Colon (tissue), 2 donors: ENCODE results near the gene GSX1.
"Not testable (repeated sequence)": the region's sequence is repeated elsewhere in the genome, so short reads cannot be mapped to it uniquely, and the experiment has no call there.

Experiments
- FAIRE-seq: peaks from 2 replicates; lab custom pipeline; 2012; peaks lifted over from hg19 to GRCh38; lab: Jason Lieb, UNC
- donor health status: control.
- donor health status: control.

The GSX1 gene

DNA sequence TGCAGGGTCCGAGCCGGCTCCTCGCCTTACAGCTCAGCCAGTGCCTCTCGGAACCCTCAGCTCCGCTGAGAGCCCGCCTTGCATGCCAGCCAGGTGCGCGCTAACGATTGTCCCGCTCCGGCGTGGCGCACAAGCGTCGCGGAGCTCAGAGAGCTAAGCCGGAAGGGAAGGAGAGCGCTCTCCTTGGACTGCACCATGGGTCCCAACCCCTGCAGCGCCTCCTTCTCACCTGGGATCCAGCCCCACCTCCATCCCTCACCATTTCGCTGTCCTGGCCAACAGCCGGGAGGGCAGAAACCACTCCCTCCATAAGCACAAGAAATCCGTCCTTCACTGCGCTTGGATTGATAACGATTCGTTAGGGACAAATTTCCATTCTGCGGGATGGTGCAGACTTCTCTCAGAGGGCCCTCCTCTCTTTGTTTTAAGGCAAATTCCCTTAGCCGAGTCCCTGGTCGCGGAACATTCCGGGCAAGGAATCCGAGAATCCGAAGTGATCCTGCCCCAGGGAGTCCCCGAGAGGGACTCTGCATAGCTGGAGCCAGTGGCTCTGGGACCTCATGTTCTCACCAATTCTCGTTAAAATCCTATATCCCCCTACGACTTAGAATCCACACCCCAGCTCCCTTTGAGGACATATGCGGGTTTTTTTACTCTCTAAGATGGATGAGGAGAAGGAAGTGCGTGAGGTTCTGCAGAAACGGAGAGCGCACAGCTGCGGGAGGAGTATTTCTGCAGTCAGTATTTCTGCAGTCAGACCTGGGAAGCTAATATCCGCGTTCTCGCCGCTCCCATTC, 2.8 kb downstream of the GSX1 start:
- FAIRE-seq = no peak

DNA sequence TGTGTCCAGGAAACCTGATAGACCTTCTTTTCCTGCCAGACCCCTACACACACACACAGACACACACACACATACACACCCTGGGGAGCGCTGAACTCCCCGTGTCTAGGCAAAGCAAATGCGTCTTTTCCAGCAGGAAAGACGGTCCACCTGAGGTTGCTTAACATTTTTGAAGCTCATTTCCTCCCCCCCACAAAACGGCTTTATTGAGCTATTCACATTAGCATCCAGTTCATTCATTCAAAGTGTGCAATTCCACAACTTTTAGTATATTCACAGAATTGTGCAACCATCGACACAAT, 3.4 kb downstream of the GSX1 start:
- no peak for FAIRE-seq

DNA sequence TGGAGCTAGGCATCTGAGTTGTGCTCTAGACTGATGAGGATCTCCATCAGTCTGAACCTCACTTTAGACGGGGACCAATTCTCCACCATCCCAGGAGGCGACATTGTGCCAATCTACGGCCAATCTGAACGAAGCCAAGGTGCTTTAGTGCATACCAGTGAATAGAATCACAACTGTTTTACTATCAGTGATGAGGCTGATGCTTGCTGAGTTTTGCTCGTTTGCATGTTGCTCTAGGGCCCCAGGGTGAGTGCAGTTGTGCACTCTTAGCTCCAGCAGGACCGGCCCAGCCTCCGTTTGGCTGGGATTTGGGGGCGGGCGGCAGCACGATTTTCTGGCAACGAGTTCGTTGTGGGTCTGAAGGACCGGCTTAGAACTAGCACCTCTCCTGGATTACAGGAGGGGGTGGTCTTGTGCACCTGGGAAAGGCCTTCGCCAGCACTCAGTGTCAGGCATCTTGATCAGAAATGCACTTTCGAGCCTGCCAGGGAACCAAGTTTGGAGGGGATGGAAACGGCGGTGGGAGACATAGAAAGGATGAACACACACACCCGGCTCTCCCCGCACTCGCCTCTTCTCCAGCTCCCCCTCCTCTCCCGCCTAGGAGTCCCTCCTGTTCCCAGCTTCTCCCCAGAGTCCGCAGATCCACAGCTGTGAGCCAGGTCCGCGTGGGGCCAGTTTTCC, 4.4 kb downstream of the GSX1 start:
- FAIRE-seq = no peak

DNA sequence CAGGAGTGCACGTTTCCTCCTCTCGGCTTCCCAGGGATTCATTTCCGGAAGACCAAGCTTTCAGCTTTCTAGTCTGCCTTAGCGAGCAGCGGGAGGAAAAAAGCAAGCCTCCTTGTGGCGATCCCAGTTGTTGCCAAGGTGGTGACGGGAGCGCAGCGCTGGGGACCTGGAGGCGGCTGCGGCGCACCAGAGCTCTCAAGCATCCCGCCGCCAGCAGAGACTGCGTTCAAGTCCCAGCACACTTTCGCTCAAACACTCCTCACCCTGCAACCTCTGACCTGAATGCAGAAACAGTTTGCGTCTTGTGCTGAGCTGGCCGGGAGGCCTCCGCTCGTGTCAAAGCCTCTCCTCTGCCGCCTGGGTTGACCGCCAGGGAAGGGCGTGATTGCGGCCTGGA, 4.9 kb downstream of the GSX1 start:
- FAIRE-seq = no peak

DNA sequence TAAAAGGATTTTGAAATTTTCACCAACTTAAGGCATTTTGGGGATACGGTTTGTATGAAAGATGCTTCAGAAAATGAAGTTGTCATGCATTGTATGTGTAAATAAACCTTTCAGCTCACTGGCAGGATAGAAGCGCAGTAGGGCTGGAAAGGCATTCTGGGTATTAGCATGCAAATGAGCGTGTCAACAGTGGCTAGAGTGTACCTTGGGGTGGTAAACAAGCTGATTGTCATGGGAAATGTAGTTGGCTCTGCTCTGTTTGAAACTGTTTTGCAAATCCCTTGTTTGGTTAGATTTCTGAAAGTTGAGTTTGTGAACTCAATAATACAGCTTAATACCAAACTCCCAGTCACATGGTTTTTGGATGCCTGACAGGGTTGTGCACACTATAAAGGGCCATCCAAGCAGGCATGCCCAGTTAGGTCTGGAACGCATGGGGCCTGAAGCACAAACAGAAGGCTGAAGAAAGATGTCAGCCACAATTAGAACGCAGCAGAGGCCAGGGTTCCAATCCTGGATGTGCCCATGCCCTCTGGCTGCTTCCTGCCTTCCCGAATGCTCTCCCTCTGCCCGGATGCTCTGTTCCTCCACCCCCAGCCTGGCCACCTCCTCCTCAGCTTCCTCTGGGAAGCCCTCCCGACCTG, 14.6 kb downstream of the GSX1 start:
- FAIRE-seq = no peak

DNA sequence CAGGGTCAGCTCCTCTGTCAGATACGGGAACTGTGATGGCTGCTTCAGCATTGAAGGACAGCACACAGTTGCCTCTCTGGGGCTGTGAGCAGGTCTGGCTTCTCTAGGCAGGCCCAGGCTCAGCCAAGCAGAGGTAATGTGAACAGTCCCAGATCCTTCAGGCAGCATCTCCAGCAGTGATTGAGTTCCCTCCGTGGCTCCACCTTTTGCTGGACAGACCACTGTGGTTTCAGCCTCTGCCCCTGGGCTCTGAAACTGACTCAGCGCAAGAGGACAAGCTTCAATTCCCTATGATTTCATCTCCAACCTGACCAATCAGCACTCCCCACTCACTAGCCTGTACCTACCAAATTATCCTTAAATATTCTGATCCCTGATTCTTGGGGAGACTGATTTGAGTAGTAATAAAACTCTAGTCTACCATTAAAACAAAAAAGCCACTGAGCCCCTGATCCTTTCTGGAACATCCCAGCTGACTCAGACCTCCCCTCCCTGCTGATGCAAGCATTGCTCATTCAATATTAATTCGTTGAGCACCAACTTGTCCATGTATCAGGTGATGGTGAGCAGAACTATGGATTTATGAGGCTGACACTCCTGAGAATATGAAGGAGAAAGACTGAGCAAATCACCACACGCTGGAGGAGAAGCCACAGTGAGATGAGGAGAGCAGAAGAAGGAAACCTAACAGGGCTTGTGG, 16.7 kb downstream of the GSX1 start:
- no peak for FAIRE-seq

DNA sequence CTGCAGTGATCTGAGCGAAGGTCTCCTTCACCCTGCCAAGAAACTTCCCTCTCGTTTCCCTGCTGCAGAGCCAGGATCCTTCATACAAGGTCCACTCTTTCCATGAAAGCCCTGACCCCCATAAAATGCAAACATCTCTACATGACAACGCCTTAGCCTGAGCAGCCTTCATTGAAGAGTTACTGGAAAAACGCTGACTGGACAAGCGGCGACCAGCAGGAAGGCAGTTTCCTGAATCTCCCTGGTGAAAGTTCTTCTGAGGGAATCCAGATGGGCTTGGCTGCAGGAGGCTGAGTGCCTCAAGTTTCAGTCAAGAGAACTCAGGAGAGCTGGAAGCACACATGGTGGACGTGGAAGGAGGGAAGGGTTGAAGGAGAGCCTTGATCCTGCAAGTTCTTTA, 17.7 kb downstream of the GSX1 start:
- FAIRE-seq = no peak

DNA sequence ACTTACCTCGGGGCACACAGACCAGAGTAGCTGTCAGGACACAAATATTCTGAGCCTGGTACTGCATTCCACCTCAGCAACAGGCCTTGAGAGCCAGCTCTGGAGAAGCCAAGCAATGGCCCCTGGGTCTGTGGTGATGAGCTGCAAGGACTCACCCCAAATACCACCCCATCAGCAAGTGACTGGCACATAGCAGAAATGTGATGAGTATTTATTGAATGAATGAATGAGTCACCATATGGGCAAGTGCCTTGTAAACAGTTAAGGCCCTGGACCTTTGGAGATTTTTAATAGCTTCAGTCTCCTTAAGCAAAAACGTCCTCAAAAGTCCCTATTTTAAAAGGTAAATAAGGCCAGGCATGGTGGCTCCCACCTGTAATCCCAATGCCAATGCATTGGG, 18.2 kb downstream of the GSX1 start:
- FAIRE-seq = no peak

DNA sequence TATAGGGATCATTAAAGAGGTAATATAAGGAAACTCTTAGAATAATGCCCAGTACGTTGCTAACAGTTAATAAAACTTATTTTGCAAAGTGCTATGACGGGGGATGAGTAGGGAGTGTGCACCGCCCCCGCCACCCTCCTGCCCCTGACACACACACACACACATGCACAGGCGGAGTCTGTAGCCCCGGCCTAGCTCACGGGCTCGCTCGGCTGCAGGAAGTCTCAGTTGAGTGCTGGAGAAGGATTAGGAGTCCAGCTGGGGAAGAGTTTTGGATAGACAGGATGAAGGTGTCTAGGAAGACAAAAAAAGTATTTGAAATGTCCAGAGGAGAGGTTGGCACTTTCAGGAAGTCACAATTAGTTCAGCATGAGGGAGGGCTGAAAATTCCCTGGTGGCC, 21.5 kb downstream of the GSX1 start:
- FAIRE-seq = no peak

DNA sequence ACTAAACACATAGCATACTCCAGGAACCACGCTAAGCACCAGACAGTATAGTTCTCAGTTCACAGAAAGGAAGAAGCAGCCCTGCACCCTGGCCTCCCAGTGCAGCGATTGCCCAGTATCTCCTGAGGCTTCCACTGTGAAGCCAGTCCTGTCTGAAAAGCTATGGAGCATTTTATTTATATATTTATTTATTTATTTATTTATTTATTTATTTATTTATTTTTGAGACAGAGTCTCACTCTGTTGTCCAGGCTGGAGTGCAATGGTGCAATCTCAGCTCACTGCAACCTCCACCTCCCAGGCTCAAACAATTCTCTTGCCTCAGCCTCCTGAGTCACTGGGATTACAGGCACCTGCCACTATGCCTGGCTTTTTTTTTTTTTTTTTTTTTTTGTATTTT, 25.5 kb downstream of the GSX1 start:
- not testable (repeated sequence) for FAIRE-seq

DNA sequence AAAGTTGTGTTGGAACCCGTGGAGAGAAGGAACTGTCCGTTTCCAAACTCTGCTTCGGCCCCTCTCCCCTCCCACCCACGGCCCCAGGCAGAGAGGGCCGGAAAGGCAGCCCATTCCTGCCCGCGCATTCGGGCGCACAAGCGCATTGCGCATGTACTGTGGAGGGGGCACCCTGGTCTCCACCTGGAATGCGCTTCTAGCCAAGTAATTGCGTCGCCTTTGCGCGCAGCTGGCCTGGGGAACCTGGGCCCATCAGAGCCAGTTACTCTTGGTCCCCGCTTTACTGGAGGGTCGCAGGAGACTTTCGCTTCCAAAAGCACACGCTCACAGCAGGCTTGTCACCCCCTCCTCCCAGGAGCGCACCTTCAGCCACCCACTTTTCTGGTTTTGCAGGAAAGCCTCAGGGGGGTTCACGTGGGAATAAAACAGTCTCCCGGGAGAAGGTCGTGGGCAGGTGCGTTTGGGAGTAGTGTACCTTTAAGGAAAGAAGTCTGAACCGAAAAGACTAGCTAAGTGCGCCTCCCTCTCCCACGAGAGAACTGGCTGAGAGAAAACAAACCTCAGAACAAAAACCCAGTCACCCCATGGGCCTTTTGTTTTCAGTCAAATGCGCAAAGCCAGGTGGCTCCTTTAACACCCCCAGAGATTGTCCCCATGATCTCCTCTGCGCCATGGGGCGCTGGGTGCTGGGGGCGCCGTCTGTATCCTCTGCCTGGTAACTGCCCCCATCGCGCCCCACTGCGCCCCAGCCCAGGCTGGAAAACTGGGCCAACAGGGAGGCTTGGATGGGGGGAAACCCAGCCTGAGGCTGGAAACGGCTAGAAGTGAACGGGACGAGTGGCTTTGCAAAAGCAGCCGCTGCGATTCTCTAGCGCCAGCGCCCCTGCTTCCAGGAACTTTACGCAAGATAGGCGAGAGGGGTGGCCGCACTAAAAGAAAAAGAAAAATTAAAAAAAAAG, 28.5 kb downstream of the GSX1 start:
- FAIRE-seq = no peak

DNA sequence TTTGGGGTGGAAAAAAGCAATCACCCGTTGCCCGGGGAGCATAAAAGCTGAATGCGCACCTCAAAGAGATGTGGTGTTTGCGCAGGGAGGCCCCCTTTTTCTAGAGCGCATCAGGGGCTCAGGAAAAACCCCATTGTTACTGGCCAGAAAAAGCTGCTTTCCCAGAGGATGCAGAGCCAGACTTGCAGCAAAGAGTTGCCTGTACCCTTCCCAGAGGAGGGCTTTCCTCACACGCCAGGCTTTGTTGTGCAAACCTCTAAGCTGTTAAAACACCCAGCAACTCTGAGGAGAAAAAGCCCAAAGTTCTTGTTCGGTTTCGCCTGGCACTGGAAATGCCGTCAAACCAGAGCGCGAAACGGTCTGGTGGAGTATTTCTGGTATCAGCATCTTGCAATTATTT, 29.3 kb downstream of the GSX1 start:
- FAIRE-seq = no peak

DNA sequence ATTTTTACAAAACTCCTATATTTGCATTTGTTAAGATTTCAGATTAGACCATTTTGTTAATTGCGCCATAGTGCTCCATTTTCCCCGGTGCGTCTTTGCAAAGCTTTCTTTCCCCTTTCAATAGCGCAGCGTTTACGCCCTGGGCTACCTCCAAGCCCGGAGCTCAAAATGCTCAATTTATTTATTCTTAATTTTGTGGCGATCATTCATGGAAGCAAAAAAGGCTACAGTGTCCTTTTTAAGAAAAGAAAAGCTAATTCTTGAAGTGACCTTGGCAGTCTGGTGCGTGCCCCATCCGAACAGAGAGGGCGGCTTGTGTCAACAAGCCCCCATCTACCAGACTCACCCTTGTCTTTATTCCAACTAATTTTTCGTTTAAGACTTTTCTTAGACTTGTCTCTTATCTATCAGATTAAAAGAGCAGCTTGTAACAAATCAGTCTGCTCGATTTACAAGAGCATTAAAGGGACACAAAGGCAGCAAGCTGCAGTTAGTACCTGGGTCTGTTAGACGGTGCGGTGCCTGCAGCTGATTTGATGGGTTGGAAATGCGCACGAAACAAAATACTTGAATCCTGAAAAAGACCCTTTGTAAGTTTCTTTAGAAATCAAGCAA, 30.1 kb downstream of the GSX1 start:
- no peak for FAIRE-seq

DNA sequence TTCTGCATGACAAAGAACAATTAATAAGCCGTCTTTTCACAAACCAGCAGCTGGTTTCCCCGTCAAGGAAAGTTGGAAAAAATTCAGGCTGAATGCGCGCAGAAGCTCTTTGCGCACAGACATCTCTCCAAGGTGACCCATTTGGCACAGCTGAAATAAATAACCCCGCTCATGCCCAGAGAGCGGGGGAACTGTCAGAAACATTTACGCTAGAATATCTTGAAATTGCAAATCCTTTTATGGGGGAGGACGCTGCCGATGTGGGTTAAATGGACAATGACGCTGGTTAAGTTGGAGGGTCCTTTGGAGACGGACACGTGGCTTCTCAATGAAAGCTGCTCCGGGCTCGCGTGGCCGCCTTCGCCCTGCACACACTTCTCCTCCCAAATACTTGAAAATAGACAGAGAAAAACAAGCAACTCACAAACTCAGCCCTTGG, 30.6 kb downstream of the GSX1 start:
- FAIRE-seq = no peak

DNA sequence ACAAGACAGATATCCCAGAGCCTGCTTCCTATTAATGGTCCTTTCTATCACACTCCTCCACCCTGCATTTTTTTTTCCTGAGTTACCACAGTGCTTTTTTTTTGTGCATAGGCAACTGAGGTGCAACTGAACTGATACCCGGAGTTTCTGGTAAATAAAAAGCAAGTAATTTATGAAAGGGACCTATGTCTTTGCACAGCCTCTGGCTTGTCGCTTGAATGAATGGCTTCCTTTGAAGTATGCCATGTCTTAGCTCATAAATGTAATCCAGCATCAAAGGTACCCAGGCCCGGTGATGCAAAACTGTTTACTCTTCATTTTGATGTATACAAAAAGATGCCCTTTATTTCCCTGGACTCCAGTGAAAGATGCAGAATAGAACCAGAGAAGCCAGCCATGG, 31.8 kb downstream of the GSX1 start:
- FAIRE-seq = no peak

DNA sequence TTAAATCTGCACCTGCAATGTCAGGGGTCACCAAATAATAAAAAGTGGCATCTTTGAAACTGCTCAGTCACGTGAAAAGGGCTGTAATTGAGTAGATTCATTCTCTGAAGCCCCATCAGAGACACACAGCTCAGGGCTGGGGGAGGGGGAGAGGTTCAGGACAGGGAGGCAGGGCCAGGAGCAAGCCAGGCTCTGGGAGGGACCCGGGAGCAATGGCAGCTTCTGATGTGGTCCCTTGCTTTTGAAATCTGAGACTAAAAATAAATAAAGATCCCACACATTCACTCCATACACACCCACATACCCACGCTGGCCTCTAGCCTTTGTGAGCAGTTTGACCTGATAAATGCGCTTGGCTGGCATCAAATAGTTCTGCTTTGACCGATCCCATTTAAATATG, 32.8 kb downstream of the GSX1 start:
- no peak for FAIRE-seq

DNA sequence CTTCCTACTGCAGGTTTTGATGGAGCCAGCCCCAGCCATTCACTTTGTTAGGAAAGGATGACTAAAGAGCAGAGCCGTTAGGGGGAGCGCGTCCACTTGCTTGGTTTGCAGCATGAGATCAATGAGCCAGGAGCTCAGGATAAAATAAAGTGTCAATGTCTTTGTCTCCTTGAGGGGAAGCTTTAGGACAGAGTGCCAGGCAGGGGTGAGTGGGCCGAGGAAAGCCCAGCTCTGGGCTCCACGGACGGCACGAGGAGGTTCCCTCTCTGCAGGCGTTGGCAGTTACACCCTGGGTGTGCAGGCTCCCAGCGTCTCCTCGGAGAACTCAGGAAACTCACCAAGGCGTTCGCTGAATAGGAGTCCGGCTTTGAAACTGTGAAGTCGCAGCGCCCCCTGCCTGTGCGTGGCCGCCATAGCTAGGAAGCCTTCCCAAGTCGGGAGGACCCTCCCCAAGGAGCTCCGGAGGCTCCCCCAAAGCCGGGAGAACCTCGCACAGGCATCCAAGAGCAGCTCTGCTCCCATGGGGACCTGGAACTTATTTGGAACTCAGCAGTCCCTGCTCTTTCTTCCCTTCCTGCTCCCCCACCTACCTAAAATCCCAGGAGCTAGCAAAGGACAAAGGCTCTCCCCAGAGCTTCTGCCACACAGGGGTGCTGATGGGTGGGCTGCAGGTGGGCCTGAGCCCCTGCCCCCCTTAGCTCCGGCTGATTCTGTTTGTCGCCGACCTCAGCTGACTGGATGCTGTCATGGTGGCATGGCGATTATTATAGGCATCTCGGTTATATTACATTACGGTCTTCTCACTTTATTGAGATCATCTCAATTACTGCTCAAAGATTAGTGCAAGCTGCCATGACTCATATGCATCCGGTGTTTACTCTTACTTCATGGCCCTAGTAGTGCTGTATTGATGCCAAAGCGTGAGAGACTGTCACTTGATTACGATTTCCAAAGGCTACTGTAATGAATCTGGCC, 34.4 kb downstream of the GSX1 start:
- no peak for FAIRE-seq

DNA sequence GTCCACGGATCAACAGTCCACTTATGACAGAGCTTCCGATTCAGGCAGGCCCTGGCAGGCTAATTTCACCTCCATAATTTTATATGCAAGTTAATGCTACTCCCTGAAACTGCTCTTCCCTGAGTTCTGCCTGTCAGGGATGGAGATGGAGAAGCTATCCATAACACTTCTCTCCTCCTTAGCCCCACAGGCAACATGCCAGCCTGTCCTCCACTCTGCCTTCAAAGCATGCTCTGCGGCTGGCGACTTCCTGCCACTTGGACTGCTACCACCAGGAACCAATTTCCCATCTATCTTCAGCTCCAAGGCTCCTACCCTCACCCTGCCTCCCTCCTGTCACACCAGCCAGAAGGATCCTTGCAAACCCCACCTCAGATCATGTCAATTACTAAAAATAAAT, 35.4 kb downstream of the GSX1 start:
- FAIRE-seq = no peak

DNA sequence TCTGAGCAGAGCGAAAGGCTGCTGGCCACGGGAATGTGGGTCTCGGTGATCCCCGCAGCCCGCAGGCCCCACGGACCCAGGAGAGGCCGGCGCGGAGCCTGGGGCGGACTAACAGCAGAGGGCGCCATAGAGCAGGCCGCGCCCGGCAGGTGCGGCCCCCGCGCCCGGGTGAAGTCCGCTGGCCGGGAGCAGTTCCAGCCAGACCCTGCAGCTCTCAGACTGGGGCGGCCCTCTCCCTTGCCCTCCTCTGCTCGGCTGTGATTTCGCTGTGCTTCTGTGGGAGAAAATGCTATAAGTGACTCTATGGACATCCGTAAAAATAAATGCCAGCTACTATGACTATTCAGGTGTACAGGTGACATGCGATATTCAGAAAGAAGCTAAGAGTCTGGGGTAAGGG, 37.7 kb downstream of the GSX1 start:
- no peak for FAIRE-seq

DNA sequence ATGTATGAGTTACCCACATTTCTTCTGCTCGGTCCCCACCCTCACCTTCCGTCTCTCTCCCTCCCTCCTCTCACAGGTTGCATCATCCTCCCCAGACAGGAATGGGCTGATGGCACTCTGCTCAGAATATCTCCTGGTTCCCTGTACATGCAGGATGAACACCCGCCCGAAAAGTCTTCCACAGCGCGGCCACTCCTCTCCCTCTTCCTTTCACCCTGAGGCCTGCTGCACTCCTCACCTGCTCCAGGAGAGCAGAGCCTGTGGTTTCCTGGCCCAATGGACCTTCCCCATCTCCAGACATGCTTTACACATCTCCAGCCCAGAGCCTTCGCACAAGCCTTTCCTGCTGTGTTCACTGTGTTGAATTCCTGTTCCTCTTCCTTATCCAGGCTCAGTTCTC, 40.9 kb downstream of the GSX1 start:
- no peak for FAIRE-seq
